ENCODE measurements around the gene TMEM52B.
"Not testable (repeated sequence)": the region's sequence is repeated elsewhere in the genome, so short reads cannot be mapped to it uniquely, and the experiment has no call there.

Gene TMEM52B

GRCh38 chr12:10174986-10175614 is 3.7 kb upstream of the TMEM52B start:
- Histone ChIP-seq H3K9ac (ENCODE audit: low read length) (no peak overlapping the region), H3K4me3 (ENCODE audit: low read depth in 1 of 2, low read length in 2 of 2) (no peak overlapping the region), H3K27me3 (ENCODE audit: control insufficient read depth in 1 of 2, insufficient read depth in 2 of 2, low read length in 2 of 2) (peaks cover 0 to 4% of the 10 kb centered on the region in 2 donors), H3K9me3 (ENCODE audit: low read length) (no peaks in the 10 kb centered on the region), H3K27ac (ENCODE audit: low read depth, low read length) (no peak overlapping the region), H3K36me3 (ENCODE audit: insufficient read depth, low read length) (no peaks in the 10 kb centered on the region), H3K4me1 (ENCODE audit: insufficient read depth, low read length) (no peaks in the 10 kb centered on the region)

- Histone ChIP-seq H3K27me3 (ENCODE audit: control insufficient read depth in 1 of 2, insufficient read depth in 2 of 2, low read length in 2 of 2) (peaks cover 0 to 4% of the 10 kb centered on the region in 2 donors), H3K4me1 (ENCODE audit: insufficient read depth, low read length) (no peaks in the 10 kb centered on the region), H3K9me3 (ENCODE audit: low read length) (no peaks in the 10 kb centered on the region), H3K27ac (ENCODE audit: low read depth, low read length) (no peak overlapping the region), H3K4me3 (ENCODE audit: low read depth in 1 of 2, low read length in 2 of 2) (no peak overlapping the region), H3K36me3 (ENCODE audit: insufficient read depth, low read length) (no peaks in the 10 kb centered on the region), H3K9ac (ENCODE audit: low read length) (no peak overlapping the region)
Observed at GRCh38 chr12:10175846-10176636, 2.8 kb upstream of the TMEM52B start.

- Histone ChIP-seq H3K9ac (ENCODE audit: low read length) (no peak overlapping the region), H3K27ac (ENCODE audit: low read depth, low read length) (no peak overlapping the region), H3K9me3 (ENCODE audit: low read length) (no peaks in the 10 kb centered on the region), H3K36me3 (ENCODE audit: insufficient read depth, low read length) (no peaks in the 10 kb centered on the region), H3K4me3 (ENCODE audit: low read depth in 1 of 2, low read length in 2 of 2) (no peak overlapping the region), H3K4me1 (ENCODE audit: insufficient read depth, low read length) (no peaks in the 10 kb centered on the region), H3K27me3 (ENCODE audit: control insufficient read depth in 1 of 2, insufficient read depth in 2 of 2, low read length in 2 of 2) (peaks cover 0 to 4% of the 10 kb centered on the region in 2 donors)
Observed at GRCh38 chr12:10179776-10180181, 947 bp downstream of the TMEM52B start.

GRCh38 chr12:10182354-10183049 is 3.7 kb downstream of the TMEM52B start:
- Histone ChIP-seq H3K9me3 (ENCODE audit: low read length) (no peaks in the 10 kb centered on the region), H3K27me3 (ENCODE audit: control insufficient read depth in 1 of 2, insufficient read depth in 2 of 2, low read length in 2 of 2) (no peaks in the 10 kb centered on the region), H3K27ac (ENCODE audit: low read depth, low read length) (no peak overlapping the region), H3K9ac (ENCODE audit: low read length) (no peak overlapping the region), H3K4me3 (ENCODE audit: low read depth in 1 of 2, low read length in 2 of 2) (no peak overlapping the region), H3K4me1 (ENCODE audit: insufficient read depth, low read length) (no peaks in the 10 kb centered on the region), H3K36me3 (ENCODE audit: insufficient read depth, low read length) (no peaks in the 10 kb centered on the region)

GRCh38 chr12:10184261-10184843 is 5.5 kb downstream of the TMEM52B start:
- H3K36me3 ChIP-seq (ENCODE audit: insufficient read depth, low read length): no peaks in the 10 kb centered on the region
- H3K9me3 ChIP-seq (ENCODE audit: low read length): no peaks in the 10 kb centered on the region
- no peak overlapping the region for H3K4me3 ChIP-seq (ENCODE audit: low read depth in 1 of 2, low read length in 2 of 2)
- H3K9ac ChIP-seq (ENCODE audit: low read length): no peak overlapping the region
- no peak overlapping the region for H3K27ac ChIP-seq (ENCODE audit: low read depth, low read length)
- no peaks in the 10 kb centered on the region for H3K4me1 ChIP-seq (ENCODE audit: insufficient read depth, low read length)
- no peaks in the 10 kb centered on the region for H3K27me3 ChIP-seq (ENCODE audit: control insufficient read depth in 1 of 2, insufficient read depth in 2 of 2, low read length in 2 of 2)

- H3K36me3 ChIP-seq (ENCODE audit: insufficient read depth, low read length): no peaks in the 10 kb centered on the region
- H3K27ac ChIP-seq (ENCODE audit: low read depth, low read length): no peak overlapping the region
- no peaks in the 10 kb centered on the region for H3K27me3 ChIP-seq (ENCODE audit: control insufficient read depth in 1 of 2, insufficient read depth in 2 of 2, low read length in 2 of 2)
- no peak overlapping the region for H3K9ac ChIP-seq (ENCODE audit: low read length)
- peaks cover 4% of the 10 kb centered on the region for H3K4me1 ChIP-seq (ENCODE audit: insufficient read depth, low read length)
- no peak overlapping the region for H3K4me3 ChIP-seq (ENCODE audit: low read depth in 1 of 2, low read length in 2 of 2)
- no peaks in the 10 kb centered on the region for H3K9me3 ChIP-seq (ENCODE audit: low read length)
Observed at GRCh38 chr12:10186299-10186698, 7.5 kb downstream of the TMEM52B start.

GRCh38 chr12:10186958-10187357 is 8.1 kb downstream of the TMEM52B start:
- not testable (repeated sequence) for H3K4me1 ChIP-seq (ENCODE audit: insufficient read depth, low read length); H3K9ac ChIP-seq (ENCODE audit: low read length); H3K36me3 ChIP-seq (ENCODE audit: insufficient read depth, low read length); H3K9me3 ChIP-seq (ENCODE audit: low read length); H3K27me3 ChIP-seq (ENCODE audit: control insufficient read depth in 1 of 2, insufficient read depth in 2 of 2, low read length in 2 of 2); H3K4me3 ChIP-seq (ENCODE audit: low read depth in 1 of 2, low read length in 2 of 2); H3K27ac ChIP-seq (ENCODE audit: low read depth, low read length)

GRCh38 chr12:10189653-10190052 is 10.8 kb downstream of the TMEM52B start:
- H3K4me1 ChIP-seq (ENCODE audit: insufficient read depth, low read length): peaks cover 4% of the 10 kb centered on the region
- H3K27me3 ChIP-seq (ENCODE audit: control insufficient read depth in 1 of 2, insufficient read depth in 2 of 2, low read length in 2 of 2): no peaks in the 10 kb centered on the region
- H3K9ac ChIP-seq (ENCODE audit: low read length): no peak overlapping the region
- H3K36me3 ChIP-seq (ENCODE audit: insufficient read depth, low read length): no peaks in the 10 kb centered on the region
- no peak overlapping the region for H3K27ac ChIP-seq (ENCODE audit: low read depth, low read length)
- H3K9me3 ChIP-seq (ENCODE audit: low read length): no peaks in the 10 kb centered on the region
- no peak overlapping the region for H3K4me3 ChIP-seq (ENCODE audit: low read depth in 1 of 2, low read length in 2 of 2)

GRCh38 chr12:10190558-10191388 is 11.9 kb downstream of the TMEM52B start:
- no peaks in the 10 kb centered on the region for H3K9me3 ChIP-seq (ENCODE audit: low read length)
- H3K4me1 ChIP-seq (ENCODE audit: insufficient read depth, low read length): peaks cover 4% of the 10 kb centered on the region
- no peak overlapping the region for H3K9ac ChIP-seq (ENCODE audit: low read length)
- no peak overlapping the region for H3K27ac ChIP-seq (ENCODE audit: low read depth, low read length)
- H3K27me3 ChIP-seq (ENCODE audit: control insufficient read depth in 1 of 2, insufficient read depth in 2 of 2, low read length in 2 of 2): no peaks in the 10 kb centered on the region
- H3K36me3 ChIP-seq (ENCODE audit: insufficient read depth, low read length): no peaks in the 10 kb centered on the region
- no peak overlapping the region for H3K4me3 ChIP-seq (ENCODE audit: low read depth in 1 of 2, low read length in 2 of 2)

GRCh38 chr12:10191865-10192264 is 13.0 kb downstream of the TMEM52B start:
- no peak overlapping the region for H3K27ac ChIP-seq (ENCODE audit: low read depth, low read length)
- peaks cover 4% of the 10 kb centered on the region for H3K4me1 ChIP-seq (ENCODE audit: insufficient read depth, low read length)
- no peak overlapping the region for H3K4me3 ChIP-seq (ENCODE audit: low read depth in 1 of 2, low read length in 2 of 2)
- no peaks in the 10 kb centered on the region for H3K27me3 ChIP-seq (ENCODE audit: control insufficient read depth in 1 of 2, insufficient read depth in 2 of 2, low read length in 2 of 2)
- no peaks in the 10 kb centered on the region for H3K36me3 ChIP-seq (ENCODE audit: insufficient read depth, low read length)
- H3K9ac ChIP-seq (ENCODE audit: low read length): no peak overlapping the region
- no peaks in the 10 kb centered on the region for H3K9me3 ChIP-seq (ENCODE audit: low read length)
